ENCODE measurements around the gene FAM13B.
"Not testable (repeated sequence)": the region's sequence is repeated elsewhere in the genome, so short reads cannot be mapped to it uniquely, and the experiment has no call there.

Gene FAM13B

GRCh38 chr5:138033907-138034306 is 1.0 kb upstream of the FAM13B start:
- ATAC-seq = no peak

GRCh38 chr5:138033386-138033808 is 518 bp upstream of the FAM13B start:
- no peak for ATAC-seq
- no peak for DNase-seq

More at GRCh38 chr5:138033907-138034306, 1.0 kb upstream of the FAM13B start:
- DNase-seq = no peak

- DNase-seq (no peak), ATAC-seq (peak; percentile 46)
Observed at GRCh38 chr5:138032028-138032571, 779 bp downstream of the FAM13B start.

GRCh38 chr5:138029944-138030343 is 2.9 kb downstream of the FAM13B start:
- no peak for DNase-seq
- ATAC-seq = no peak

- DNase-seq = no peak
- ATAC-seq = no peak
Observed at GRCh38 chr5:138029501-138029900, 3.4 kb downstream of the FAM13B start.

GRCh38 chr5:138028971-138029365 is 3.9 kb downstream of the FAM13B start:
- no peak for DNase-seq

DNA sequence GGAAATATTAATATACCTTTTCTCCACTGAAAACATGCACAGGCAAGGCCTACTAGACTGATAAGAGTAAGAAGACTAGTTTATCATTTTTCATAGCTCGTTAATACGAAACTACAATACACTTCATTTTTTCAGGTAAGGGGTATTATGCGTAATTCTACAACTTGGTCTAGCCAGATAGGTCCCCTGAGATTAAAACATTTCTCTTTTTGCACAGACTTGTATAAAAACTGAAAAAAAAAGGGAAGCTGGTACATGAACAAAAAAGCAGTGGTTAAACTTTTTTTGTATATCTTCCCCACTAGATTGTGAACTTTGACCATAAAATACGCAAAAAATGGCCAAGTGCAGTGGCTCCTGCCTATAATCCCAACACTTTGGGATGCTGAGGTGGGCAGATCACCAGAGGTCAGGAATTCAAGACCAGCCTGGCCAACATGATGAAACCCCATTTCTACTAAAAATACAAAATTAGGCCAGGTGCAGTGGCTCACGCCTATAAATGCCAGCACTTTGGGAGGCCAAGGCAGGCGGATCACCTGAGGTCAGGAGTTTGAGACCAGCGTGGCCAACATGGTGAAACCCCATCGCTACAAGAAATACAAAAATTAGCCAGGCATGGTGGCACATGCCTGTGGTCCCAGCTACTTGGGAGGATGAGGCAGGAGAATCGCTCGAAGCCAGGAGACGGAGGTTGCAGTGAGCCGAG is 4.5 kb downstream of the FAM13B start:
- DNase-seq, ATAC-seq: not testable (repeated sequence)

More at GRCh38 chr5:138028971-138029365, 3.9 kb downstream of the FAM13B start:
- ATAC-seq = no peak

GRCh38 chr5:138026793-138027192 is 6.1 kb downstream of the FAM13B start:
- not testable (repeated sequence) for DNase-seq, ATAC-seq

- ATAC-seq (no peak), DNase-seq (no peak)
Observed at GRCh38 chr5:138025285-138025684, 7.6 kb downstream of the FAM13B start.

- ATAC-seq = no peak
- DNase-seq = no peak
Observed at GRCh38 chr5:138024117-138024516, 8.8 kb downstream of the FAM13B start.

- ATAC-seq (no peak), DNase-seq (no peak)
Observed at GRCh38 chr5:138022912-138023311, 10.0 kb downstream of the FAM13B start.

GRCh38 chr5:138021771-138022170 is 11.1 kb downstream of the FAM13B start:
- no peak for DNase-seq

GRCh38 chr5:138018849-138019248 is 14.0 kb downstream of the FAM13B start:
- no peak for DNase-seq
- ATAC-seq = no peak

More at GRCh38 chr5:138021771-138022170, 11.1 kb downstream of the FAM13B start:
- no peak for ATAC-seq

GRCh38 chr5:138015916-138016315 is 17.0 kb downstream of the FAM13B start:
- no peak for DNase-seq
- ATAC-seq = no peak

DNA sequence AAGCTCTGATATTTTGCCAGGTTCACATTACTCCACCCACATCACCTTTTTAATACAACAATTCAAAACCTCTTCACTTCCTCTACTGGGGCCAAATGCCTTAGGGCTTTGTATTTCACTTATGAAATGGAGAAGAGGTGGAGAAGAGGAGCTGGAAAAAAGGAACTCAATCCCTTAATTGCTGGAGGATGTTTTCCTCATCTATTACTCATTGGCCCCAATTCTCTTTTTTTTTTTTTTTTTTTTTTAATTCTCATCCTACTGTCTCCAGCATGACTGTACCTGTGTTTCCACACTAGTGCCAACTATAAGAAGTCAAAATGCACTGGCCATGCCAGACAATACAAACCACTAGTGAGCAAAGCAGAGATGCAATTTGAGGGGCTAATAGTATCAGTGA is 20.9 kb downstream of the FAM13B start:
- no peak for DNase-seq
- ATAC-seq = no peak

DNA sequence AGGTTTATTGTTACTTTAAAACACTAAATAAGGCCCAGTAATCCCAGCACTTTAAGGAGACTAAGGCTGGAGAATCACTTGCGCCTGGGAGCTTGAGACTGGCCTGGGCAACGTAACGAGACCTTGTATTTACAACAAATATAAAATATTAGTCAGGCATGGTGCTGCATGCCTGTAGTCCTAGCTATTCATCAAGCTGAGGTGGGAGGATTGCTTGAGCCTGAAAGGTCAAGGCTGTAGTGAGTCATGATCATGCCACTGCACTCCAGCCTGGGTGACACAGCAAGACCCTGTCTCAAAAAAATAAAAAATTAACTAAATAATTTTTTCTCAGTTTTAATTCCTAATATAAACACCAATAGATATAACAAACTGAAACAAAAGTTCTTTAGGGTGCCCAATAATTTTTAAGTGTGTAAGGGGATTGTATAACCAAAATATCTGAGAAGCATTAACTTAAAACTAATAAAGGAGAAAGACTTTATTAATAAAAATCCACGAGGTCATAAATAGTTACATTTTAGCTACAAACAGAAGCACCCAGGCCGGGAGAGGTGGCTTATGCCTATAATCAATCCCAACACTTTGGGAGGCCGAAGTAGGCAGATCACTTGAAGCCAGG is 32.7 kb downstream of the FAM13B start:
- peak; percentile 34 for ATAC-seq
- peak; percentile 10 for DNase-seq

GRCh38 chr5:137997726-137998213 is 35.1 kb downstream of the FAM13B start:
- ATAC-seq = peak; percentile 90
- peak; percentile 12 for DNase-seq

DNA sequence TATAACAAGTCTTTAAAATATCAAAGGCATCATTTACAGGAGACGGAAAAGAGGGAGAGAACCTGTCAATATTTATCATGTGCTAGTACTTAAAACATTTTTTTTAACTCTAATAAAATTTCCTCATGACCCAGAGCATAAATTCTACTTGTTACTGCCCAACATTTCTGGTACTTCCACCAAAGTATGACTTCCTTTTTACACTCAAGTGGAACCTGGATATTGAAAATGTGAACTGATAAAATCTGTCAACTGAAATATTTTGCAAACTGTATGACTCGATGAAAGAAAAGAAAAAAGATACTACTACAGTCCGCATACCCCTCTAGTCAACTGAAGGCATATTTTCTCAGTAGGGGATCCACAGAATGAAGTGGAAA is 37.1 kb downstream of the FAM13B start:
- DNase-seq = no peak

GRCh38 chr5:137995077-137995748 is 37.7 kb downstream of the FAM13B start:
- ATAC-seq = no peak
- DNase-seq = no peak

More for the DNA sequence above, 37.1 kb downstream of the FAM13B start:
- ATAC-seq = no peak

- DNase-seq (no peak), ATAC-seq (no peak)
Observed at GRCh38 chr5:137994556-137994955, 38.3 kb downstream of the FAM13B start.

DNA sequence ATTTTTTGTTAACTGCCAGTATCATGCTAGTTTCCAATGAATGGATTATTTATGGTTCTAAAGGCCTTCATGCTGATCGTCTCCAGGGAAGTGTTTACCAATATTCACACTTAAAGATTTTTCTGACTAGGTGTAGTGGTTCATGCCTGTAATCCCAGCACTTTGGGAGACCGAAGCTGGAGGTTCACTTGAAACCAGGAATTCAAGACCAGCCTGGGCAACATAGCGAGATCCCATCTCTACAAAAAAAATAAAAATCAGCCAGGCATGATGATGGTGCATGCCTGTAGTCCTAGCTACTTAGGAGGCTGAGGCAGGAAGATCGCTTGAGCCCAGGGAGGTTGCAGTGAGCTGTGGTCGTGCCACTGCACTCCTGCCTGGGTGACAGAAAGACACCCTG is 43.5 kb downstream of the FAM13B start:
- ATAC-seq = no peak
- no peak for DNase-seq

- DNase-seq (no peak), ATAC-seq (no peak)
Observed at GRCh38 chr5:137975208-137975607, 57.7 kb downstream of the FAM13B start.

- not testable (repeated sequence) for ATAC-seq, DNase-seq
Observed at GRCh38 chr5:137970384-137970783, 62.5 kb downstream of the FAM13B start.
